H4 (cell line): ENCODE results near the gene PCSK4. TPM values are rescaled to one million over a fixed set of nuclear protein-coding genes. Genes with fewer than 3 reads are reported as not detected.
"Not testable (repeated sequence)": the region's sequence is repeated elsewhere in the genome, so short reads cannot be mapped to it uniquely, and the experiment has no call there.

ENCODE experiments used
- DNase-seq: peaks from one replicate; pipeline ENCODE4 v3.0.0-alpha.2; 2015; ENCODE audit warnings: low spot score
- total RNA-seq: library from RNA; depleted of rRNA; stranded (reverse); fragments of >200 nt; shearing (Covaris generic); gene quantifications from 2 replicates; pipeline ENCODE4 v1.2.3, GENCODE V29; 2014

Gene PCSK4
- total RNA-seq, 1 experiment from 2014 or later, result 0.31 TPM

DNA sequence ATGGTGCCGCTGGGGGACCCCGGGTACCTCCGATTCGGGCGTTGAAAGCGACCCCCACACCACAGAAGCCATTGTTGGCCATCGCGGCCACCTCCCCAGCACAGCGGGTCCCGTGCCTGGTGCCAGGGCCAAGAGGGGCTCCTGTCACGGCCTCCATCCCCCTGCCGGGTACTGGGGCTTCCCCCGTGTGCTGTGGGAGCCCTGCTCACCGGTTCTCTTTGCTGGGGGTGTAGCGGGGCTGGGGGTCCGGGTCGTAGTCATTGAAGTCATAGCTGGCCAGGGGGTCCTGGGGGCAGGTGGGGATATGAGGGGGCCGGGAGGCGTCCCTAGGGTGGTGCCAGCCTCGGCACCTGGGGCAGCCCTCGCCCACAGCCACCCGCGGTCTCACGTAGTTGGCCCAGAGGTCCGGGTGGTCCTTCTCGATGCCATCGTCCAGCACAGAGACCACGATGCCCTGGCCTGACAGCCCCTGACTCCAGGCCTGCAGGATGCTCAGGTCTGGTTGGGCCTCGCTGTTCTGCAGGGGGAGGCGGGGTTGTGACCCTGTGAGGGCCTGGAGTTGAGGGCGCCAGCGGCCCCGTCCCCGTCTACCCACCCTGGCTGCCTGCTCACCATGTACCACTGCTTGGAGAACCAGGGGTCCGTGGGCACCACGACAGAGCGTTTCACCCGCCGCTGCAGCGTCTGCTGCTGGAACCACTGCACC is 2.4 kb downstream of the PCSK4 start:
- DNase-seq, result no peak

DNA sequence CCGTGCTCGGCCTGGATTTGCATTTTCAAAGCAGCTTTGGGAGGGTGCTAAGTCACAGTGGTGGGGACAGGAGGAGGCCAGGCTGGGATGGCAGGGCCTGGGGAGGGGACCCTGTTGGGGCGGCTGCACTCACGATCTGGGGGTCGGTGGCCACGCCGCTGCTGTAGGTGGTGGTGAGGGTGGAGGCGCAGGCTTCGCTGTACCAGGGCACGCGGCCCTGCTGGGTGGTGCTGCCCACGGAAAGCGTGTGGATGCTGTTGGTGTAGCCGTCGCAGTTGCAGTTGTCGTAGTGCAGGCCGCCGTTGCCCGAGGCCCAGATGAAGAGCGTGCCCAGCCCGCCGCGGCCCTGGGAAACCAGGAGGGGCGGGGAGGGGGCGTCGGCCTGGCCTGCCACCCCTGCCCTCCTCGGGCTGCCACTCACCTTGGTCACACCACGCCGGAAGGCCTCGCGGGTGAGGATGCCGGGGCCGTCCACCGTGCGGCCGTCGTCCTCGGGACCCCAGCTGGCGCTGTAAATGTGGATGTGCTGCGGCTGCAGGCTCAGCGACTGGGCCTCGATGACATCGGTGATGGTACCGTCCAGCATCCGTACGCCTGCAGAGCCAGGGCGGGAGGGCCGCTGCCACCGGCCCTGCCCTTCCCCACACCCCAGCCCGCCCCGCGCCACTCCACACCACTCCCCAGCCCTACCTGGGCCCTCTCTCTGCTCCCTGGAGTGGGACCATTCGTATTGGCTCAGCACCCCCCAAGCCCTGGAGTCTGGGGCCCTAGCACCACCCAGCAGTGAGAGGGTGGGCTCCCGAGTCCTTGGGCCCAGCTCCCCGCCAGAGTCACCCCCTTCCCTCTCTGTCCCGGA is 3.2 kb downstream of the PCSK4 start:
- no peak for DNase-seq

DNA sequence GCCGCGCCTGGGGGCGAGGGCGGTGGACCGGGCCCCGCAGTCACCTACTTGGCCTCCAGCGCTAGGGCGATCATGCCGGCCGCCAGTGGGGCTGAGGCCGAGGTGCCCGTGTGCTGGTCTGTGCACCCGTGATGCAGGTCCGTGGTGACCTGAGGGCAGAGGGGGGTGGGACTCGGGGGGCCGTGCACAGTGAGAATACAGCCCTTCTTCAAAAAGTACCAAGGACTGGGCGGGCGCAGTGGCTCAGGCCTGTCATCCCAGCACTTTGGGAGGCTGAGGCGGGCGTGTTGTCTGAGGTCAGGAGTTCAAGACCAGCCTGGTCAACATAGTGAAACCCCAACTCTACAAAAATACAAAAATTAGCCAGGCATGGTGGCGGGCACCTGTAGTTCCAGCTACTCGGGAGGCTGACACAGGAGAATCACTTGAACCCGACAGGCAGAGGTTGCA is 6.1 kb downstream of the PCSK4 start:
- no peak for DNase-seq

DNA sequence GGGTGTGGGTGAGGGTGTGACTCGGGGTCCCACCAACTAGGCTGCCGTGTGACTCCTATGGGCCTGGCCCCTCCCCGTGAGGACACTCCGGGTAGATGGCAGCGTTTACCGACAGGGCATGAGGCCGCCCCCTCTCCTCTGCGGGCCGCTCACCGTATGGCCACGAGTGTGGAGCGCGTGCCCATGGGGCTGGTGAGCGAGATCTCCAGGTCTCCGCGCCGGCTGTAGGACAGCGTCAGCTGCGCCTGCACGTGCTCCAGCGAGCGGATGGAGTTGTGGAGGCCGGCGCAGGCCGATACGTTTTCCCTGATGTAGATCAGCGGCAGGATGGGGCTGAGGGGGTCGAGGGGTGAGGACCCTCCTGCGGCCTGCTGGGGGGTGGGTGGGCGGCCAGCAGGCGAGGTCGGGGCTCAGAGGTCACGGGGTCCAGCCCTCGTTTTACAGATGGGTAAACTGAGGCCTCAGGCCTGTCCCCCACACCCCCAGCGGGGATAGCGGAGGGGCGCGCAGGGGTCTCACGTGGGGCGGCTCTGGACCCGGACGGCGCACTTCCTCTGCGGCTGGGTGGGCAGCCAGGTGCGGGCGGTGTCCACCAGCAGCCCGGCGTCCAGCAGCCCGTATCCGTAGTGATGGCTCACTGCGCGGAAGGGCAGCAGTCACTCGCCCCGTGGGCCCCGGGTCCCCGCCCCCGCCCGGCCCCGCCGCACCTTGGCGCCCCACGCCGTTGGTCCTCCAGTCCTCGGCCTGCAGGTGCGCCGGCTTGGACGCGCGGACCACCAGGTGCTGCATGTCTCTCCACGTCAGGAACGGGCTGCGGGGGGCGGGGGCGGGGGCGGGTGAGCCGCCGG is 6.8 kb downstream of the PCSK4 start:
- DNase-seq, result no peak

DNA sequence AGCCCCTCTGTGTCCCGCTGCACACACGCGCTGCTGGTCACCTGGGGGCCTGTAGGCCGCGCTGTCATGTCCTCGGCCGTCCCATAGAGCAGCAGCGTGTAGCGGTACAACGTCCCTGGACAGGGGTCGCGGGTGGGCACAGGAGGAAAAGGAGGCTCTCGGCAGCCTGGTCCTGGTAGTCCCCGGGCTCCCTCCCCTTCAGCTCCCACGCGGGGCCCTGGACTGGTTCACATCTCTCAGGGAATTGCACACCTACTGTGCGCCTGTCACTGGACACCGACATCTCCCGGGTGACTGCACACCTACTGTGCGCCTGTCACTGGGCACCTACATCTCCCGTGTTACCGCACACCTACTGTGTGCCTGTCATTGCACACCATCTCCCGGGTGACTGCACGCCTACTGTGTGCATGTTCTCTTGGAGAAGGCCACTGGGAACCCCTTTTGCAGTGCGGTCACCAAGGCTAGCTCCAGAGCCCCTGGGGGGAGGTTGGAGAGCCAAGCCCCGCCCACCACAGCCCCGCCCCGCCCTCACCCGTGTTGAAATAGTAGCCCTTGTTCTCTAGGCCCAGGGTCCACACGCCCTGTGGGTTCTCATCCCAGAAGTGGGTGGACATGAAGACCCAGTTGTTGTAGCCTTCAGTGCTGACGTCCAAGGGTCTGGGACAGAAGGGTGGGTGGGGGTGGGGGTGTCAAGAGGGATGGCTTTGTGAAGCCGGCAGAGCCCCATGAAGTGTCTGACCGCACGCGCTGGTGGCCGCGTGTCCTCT is 7.6 kb downstream of the PCSK4 start:
- no peak for DNase-seq

DNA sequence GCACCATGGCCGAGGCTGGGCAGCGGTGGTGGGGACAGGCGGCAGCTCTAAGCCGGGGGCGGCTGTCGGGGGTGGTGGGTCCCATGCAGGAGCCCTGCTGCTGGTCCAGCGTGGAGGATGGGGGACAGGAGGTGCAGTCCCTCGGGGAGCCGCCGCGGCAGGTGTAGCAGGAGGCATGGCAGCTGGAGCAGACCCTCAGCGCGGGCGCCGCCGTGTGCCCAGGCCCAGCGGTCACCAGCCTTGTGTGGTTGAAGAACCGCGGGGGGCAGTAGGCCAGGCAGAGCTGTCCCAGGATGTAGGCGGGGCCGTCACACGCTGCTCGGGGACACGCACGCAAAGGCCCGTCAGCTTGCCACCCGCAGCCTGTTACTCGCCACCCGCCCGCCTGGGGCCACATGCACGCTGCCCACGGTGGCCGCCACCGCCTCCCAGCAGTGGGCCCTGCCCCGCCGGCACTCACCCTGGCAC is 8.2 kb downstream of the PCSK4 start:
- no peak for DNase-seq

DNA sequence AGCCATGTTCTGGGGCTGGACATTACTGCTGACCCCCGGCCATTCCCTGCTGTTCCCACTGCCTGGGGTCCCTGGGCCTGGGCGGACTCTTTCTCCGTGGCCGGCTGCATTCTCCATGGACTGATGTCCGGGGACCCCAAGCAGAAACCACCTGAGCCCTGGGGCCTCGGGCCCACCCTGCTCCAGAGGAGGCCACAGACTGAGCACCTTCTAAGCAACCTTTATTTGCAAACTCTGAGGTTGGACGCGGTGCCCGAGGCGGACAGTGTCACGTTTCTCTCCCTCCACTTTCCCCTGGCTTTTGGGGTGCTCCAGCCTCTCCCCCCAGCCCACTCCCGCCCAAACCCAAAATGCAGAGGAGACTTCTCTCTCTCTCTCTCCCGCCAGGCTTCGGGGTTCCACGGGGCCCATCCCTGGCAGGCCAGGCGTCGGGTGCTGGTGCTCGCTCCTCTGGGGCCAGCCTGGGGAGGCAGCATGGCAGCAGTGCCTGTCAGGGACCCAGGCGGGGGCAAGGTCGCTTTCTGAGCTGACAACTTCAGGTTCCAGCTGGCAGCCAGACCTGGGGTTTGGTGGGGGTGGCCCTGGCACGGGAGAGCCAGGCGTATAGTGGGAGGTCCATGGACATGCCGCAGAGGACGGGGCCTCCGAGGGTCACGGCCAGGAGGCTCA is 8.8 kb downstream of the PCSK4 start:
- DNase-seq, result no peak

DNA sequence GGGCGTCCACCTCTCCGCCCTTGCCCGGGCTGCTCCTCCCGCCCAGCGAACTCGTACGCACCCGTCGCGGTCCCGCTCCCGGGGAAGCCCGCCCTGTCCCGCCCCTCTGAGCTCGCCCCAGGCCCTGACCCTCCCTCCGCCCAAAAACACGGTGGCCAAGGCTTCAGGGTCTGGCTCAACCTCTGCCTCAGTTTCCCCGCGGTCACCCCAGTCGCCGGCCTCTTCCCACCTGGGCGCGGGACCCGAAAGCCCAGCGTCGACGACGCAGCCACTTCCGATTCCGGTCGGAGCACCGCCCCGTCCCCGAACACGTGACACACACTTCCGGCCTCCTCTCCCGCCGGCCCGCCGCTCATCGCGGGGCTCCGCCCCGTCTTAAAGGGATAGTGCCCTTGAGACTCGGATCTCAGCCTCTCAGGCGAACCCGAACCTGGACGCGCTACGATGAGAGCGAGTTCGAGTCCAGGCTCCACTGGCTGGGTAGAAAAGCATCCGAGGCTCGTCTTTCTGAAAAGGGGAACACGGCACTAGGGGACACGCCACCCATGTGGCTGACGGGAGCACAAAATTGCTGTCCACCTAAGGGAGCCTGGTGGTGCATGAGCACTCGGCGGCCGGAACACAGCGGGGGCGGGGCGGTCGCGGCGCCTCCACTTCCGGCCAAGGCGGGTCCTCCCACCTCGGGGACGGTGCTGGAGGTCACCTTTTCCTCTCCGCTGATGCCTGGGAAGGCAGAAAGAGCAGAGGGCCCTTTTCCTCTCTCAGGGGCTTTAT is 11.0 kb downstream of the PCSK4 start, which contains the start of gene C19orf25:
Gene C19orf25 (minus strand): TSS at position 282 of the 774 bp plus-strand sequence. CDS start 312 bp downstream, outside the sequence.
- DNase-seq, result peak; percentile 80

DNA sequence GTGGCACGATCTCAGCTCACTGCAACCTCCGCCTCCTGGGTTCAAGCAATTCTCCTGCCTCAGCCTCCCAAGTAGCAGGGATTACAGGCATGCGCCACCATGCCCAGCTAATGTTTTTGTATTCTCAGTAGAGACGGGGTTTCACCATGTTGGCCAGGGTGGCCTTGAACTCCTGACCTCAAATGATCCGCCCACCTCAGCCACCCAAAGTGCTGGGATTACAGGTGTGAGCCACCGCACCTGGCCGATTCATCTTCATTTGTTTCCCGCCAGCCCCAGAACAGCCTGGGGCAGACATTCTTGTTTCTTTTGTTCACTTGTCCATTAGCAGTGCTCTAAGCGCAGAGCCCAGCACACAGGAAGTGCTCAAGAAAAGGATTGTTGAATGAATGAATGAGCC is 13.1 kb downstream of the PCSK4 start:
- DNase-seq, result not testable (repeated sequence)

DNA sequence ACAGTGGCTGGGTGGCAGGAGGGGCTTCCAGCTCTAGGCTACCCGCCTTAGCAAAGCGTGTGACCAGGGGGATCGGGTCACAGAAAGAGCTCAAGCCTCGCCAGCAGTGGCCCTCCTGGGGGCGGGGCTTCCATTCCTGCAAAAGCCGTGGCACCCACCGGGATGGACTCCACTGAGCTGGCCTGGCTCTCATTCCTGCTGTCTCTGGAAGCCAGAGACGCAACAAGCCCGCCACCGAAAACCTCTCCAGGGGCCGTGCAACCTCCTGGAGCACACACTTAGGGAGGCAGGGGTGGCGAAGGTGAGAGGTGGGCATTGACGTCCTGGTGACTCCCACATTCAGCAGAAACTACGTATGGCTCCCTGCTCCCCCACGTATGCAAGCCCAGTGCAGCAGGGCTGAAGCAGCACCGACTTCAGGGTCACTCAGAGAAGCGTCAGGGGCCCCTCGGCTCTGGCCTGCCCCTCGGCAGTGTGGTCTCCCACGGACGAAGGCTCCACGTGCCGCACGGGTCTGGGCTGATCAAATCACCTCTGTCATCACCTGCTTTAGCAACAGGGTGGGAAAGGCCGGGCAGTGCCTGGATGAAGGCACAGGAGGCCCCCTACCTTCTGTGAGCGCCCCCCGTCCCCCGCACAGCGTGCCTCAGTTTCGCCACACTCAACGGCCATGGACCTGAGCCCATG is 14.3 kb downstream of the PCSK4 start:
- DNase-seq, result no peak

DNA sequence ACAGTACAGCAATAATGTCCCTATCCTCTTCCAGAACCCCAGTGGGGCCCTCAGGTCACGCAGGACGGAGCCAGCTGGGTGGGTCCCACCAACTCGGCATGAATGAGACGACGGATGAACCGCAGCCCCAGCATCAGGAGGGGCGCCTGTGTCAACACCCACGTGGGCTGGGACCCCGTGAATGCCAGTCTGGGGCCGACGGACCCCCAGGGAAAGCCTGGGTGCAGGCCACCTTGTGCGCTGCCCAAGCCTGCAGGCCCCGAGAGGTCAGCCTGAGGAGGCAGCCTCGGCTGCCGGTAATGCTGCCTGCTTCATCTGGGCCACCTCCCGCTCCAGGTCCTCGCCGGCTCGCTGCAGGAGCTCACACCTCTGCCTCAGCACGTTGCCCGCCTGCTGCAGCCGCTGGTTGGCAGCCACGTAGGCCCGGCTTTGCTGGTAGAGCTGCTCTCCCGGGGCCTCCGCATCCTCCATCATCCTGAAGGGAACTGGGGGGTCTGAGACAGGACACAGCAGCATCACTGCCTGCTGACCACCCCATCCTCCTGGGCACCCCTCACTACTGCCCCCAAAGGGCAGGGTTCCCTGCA is 15.3 kb downstream of the PCSK4 start:
- no peak for DNase-seq

DNA sequence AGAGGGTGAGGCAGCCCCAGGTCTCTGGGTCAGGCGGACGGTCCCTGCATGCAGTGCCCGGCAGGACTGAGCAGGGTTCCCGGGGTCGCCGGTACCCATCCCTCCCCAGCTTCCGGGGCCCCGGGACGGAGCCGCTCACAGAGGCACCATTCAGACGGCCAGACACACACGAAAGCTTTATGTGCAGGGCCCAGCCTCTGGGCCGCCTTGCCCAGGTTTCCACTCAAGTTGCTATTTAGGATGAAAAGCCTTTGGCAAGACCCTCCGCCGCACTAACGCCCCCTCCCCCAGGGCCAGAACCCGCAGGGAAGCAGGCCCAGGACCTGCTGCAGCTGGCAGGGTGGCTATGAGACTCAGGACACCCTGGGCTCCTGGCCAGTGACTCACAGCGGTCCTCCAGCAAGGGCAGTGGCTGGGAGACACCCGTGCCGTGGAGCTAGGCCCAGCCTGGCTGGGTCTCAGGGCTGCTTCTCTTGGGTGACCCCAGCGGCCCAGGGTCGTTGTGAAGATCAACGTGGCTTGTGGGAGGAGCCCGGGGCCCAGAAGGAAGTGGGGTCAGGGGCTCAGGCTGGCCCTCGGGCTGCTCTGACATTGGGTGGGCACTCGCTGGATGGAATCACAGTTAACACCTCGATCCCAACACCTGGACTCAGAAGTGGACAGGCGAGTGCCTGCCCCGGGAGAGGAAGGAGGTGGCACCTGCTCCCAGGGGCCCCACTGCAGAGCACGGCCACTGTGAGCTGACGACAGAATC is 16.0 kb downstream of the PCSK4 start:
- no peak for DNase-seq

DNA sequence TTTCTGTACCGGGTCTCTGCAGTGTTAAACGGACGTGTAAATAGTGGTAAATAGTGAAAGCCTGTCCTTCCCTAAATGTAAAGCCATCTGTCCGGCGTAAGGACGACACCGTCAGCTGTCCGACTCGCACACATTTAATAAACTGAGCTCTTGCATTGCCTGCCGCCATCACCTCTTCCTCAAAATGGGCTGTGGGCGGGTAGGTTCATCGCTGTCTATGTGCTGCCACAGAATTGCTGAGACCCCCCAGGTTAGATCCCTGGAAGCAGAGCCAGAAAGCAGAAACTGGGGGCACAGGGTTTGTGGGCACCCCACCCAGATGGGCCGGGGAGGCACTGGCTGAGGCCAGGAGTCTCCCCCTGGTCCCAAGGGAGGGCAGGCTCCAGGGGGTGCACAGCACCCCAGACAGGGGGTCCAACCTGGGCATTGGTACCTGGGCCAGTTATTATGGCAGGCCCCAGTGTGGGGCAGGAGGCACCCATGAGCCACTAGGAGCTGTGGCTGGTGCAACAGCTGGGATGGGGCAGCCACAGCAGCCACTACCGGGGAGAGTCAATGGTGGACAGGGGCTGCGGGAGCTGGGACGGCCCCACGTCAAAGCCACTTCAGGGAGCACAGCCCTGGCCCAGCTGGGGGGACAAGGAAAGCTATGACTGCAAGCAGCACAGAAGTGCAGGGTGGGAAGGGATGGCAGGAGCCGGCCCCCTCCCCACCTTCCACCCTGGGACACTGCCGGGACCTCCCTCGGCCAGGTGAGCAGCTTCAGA is 16.9 kb downstream of the PCSK4 start:
- no peak for DNase-seq

DNA sequence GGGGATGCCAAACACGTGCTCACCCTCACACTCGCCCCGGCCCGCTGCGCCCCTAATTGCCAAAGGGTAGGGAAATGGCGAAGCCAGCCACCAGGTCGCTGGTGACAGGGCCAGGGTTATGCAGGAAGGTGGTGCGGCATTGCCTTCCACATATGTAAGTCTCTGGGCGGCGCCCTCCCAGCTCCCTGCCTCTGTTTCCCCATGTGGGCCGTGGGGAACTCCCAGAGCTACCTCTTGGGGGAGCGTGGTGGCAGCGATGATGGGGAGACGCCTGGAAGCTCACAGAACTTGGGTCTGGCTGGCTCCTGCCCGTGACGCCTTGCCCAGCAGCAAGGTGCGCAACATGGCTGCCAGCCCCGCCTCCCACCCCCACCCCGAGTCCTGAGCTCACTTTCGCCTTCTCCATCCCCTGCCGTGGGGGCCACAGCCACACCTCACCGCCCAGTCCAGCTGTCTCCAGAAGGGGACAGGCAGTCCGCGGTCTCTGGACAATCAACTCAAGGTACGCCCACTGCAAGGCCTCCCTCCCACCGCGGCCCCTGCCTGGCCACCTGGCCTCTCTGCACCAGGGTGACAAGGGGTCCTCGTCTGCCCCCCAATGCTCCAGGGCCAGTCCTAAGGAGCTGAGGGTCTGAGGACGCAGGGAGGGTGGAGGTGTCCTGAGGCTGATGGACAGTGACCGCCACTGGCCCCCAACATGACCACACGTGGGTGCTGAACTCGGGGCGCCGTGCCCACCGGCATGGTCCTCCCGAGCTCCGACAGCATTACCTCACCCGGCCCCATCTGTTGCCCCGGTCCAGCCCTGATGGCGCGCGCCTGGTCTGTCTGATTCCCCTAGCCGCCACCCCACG is 17.7 kb downstream of the PCSK4 start:
- no peak for DNase-seq

DNA sequence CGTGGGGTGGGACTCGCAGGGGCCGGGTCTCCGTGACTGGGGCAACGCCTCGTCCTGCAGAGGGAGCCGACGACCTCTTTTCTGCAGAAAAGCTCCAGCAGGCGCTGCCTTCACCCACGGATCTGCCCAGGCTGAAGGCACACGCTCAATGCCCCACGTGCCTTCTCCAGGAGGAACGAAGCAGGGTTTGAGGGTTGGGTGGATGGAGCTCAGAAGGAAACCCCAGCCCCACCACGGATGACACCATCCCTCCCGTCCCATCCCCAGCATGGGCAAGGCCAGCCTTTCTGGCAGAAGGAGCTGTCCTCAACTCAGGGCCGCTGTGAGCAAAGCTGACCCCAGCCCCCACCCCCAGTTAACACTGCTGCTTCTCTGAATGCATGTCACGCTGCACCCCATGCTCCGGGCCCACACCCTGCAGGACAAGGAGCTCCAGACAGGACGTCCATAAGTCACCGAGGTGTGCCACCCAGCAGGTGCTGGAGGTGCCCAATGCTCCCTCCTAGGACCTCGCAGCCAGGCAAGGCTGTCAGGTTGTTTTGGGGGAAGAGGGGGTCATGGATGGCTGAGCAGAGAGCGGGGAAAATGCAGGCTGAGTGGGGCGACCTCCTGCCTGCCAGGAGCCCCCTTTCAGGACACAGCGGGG is 18.5 kb downstream of the PCSK4 start:
- DNase-seq, result no peak

DNA sequence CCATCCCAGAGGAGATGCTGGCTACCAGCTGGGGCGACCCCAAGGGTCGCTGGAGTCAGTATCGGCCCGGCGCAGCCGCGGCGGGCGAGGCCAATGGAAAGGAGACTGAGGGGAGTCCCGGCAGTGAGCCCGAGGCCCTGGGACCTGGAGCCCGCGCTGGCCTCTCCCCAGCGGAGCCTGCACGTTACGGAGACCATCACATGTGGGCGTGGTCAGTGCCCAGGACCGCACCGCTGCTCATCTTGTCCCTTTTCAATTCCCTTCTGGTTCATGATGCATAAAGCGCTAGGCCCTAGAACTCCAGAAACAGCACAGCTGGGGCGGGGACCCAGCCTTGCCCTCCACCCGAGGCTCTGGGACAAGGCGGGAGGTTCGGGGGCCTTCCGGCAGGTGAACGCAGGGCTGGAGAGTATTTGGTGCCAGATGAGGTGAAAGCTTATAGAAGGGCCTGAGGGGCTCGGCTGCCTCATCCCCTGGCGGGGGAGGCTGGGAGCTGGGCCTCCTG is 19.1 kb downstream of the PCSK4 start:
- no peak for DNase-seq
